Large intestine (tissue), 3 donors: Measurements from ENCODE around the gene AP1B1. TPM values are rescaled to one million over a fixed set of nuclear protein-coding genes. Genes with fewer than 3 reads are reported as not detected.

Experiments used
- DNase-seq, 2 donors: peaks; one replicate each; pipeline versions ENCODE4 v3.0.0 to v3.0.0-alpha.2; 2013
- H3K27ac ChIP-seq: one replicate; pipeline ENCODE4 v1.5.1; 2013; ENCODE audit warnings: low read length
- H3K27me3 ChIP-seq: 2 replicates; pipeline ENCODE4 v1.6.1; 2013; ENCODE audit warnings: low read length; ENCODE audit not compliant: control insufficient read depth, insufficient read depth
- H3K36me3 ChIP-seq: 2 replicates; pipeline ENCODE4 v1.6.1; 2013; ENCODE audit warnings: low read length; ENCODE audit not compliant: control insufficient read depth, insufficient read depth
- H3K4me1 ChIP-seq: one replicate; pipeline ENCODE4 v1.6.1; 2013; ENCODE audit warnings: low read length; ENCODE audit not compliant: control insufficient read depth, insufficient read depth
- H3K4me3 ChIP-seq: one replicate; pipeline ENCODE4 v1.5.1; 2013; ENCODE audit warnings: low read length
- H3K9me3 ChIP-seq: one replicate; pipeline ENCODE4 v1.6.1; 2013; ENCODE audit warnings: mild to moderate bottlenecking, low read depth, low read length, moderate library complexity; ENCODE audit not compliant: control insufficient read depth
- WGBS: methylation state at CpG from one replicate; pipeline ENCODE4 v1.1.5; 2013; ENCODE audit warnings: low lambda C conversion rate; ENCODE audit not compliant: insufficient coverage; 5-methylcytosine and 5-hydroxymethylcytosine counted together
- polyA plus RNA-seq: library from polyadenylated mRNA; unstranded; fragments of 120-200 nt; gene quantifications from one replicate; pipeline ENCODE4 v1.2.1, GENCODE V29; 2013

AP1B1 gene
- polyA plus RNA-seq, 1 donor, result 60.6 TPM

DNA sequence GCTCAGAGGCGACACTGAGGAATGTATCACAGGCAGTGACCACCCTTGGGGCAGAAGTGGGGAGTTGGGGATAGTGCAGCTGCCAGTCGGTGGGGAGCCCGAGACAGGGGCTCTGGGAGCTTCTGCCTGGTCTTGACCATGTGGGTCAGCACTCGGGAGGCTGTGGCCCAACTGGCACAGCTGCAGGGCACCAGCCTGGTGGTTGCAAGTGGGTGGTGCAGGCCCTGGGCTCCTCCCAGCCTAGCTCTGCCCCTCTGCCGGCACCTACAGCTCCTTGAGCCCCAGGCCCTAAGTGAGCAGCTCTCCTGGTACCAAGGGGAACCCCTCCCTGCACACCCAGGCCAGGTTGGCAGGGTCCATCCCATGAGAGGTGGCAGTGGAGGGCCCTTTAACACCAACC is 60.3 kb downstream of the AP1B1 start:
- no peak overlapping the region for H3K27ac ChIP-seq
- H3K36me3 ChIP-seq, result peaks cover 63% of the 10 kb centered on the region
- no peak for DNase-seq
- no peaks in the 10 kb centered on the region for H3K4me1 ChIP-seq
- WGBS, result no CpG with 5 or more reads among the region's 5 CpGs
- no peaks in the 10 kb centered on the region for H3K27me3 ChIP-seq
- H3K9me3 ChIP-seq, result no peaks in the 10 kb centered on the region
- no peak overlapping the region for H3K4me3 ChIP-seq

DNA sequence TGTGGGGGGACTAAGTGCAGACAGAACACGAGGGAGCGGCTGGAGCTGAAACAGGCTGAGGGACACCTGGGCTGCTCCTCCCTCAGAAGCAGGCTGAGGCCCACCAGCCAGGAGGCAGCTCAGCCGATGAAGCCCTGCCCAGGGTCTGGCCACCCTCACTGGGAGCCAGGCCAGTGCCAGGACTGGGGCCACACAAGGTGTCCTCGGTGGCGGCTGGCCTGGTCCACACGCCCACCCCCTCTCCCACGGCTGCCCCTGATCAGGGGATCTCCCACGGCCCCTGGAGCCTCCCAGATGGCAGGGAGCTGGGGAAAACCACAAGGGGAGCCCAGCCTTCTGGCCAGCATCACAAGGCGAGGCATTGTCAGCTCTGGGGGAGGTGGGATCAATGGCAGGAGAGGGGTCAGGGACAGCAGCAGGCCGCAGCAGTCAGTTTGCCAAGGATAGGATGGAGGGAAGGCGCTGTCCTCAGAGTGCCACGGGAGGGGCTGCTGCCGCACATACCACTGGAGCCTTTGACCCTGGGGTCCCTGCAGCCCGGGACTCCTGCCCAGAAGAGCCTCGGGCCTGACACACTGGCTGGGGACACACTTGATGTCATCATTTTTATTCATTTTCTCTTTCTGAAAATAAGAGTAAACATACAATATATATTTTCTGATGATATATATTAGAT is 61.1 kb downstream of the AP1B1 start:
- Histone ChIP-seq H3K36me3 (peaks cover 55% of the 10 kb centered on the region), H3K4me3 (no peak overlapping the region), H3K9me3 (no peaks in the 10 kb centered on the region), H3K27ac (no peak overlapping the region), H3K27me3 (no peaks in the 10 kb centered on the region), H3K4me1 (no peaks in the 10 kb centered on the region)
- WGBS, result no CpG with 5 or more reads among the region's 15 CpGs
- no peak for DNase-seq

DNA sequence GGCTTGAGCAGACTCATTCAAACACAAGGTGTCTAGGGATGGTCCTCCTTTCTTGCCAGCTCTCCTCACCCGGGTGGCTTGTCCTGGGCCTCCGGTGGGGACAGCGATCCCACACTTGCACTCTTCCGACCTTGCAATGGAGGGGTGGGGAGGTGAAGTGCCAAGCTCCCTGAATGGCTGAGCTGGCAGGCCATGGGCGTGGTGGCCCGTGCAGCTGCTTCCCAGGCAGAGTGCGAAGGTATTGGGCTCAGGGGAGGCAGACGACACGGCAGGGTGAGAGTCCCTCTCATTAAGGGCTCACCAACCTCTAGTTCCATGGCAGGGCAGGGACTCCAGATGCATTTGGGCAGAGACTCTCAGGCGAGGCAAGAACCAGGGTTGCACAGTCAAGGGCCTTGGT is 61.9 kb downstream of the AP1B1 start:
- no peak for DNase-seq
- H3K27me3 ChIP-seq, result no peaks in the 10 kb centered on the region
- no peak overlapping the region for H3K4me3 ChIP-seq
- WGBS, result no CpG with 5 or more reads among the region's 10 CpGs
- no peaks in the 10 kb centered on the region for H3K4me1 ChIP-seq
- no peak overlapping the region for H3K27ac ChIP-seq
- peaks cover 49% of the 10 kb centered on the region for H3K36me3 ChIP-seq
- H3K9me3 ChIP-seq, result no peaks in the 10 kb centered on the region

DNA sequence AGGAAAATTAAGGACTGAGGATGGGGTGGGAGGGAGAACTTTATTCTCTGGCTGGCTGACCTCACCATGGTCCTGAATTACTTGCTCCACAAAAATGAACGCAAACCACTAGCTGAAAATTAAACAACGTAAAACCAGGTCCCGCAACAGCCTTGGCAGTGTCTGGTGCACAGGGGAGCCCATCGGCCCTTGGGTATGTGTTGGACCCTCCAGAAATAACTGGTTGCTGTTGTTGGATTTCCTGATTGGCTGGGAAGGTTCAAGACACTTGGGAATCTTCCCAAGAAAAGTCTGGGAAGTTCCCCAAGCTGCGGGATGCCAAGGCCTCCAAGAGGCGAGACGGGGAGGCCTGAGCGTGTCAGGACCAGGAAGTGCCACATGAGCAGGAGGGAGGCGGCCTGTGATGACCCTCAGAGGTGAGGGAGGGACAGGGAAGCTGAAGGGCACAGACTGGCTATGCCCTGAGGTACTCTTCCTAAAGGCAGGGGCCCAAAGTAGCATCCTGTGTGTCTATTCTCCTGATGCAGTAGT is 62.5 kb downstream of the AP1B1 start:
- Histone ChIP-seq H3K36me3 (peaks cover 43% of the 10 kb centered on the region), H3K4me3 (no peak overlapping the region), H3K9me3 (no peaks in the 10 kb centered on the region), H3K27me3 (no peaks in the 10 kb centered on the region), H3K4me1 (no peaks in the 10 kb centered on the region), H3K27ac (no peak overlapping the region)
- no peak for DNase-seq
- no CpG with 5 or more reads among the region's 9 CpGs for WGBS

DNA sequence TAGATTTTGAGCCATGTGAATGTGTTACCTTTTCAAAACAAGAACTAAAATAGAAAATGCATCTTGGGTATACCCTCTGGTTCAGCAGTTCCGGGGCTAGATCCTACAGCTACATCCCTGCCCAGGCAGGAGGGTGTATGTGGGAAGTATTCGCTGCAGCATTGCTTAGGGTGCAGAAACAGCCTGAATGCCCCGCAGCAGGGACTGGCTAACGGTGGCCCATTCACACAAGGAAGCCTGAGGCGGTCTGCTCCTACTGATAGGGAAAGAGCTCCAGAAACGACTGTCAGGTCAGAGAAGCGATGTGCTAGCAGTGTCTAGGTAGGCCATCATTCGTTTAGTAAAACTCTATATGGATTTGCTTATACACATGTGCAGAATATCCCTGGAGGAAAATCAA is 63.0 kb downstream of the AP1B1 start:
- H3K36me3 ChIP-seq, result peaks cover 38% of the 10 kb centered on the region
- H3K27me3 ChIP-seq, result no peaks in the 10 kb centered on the region
- no peak overlapping the region for H3K27ac ChIP-seq
- no CpG with 5 or more reads among the region's 8 CpGs for WGBS
- no peak for DNase-seq
- no peak overlapping the region for H3K4me3 ChIP-seq
- H3K9me3 ChIP-seq, result no peaks in the 10 kb centered on the region
- no peaks in the 10 kb centered on the region for H3K4me1 ChIP-seq

DNA sequence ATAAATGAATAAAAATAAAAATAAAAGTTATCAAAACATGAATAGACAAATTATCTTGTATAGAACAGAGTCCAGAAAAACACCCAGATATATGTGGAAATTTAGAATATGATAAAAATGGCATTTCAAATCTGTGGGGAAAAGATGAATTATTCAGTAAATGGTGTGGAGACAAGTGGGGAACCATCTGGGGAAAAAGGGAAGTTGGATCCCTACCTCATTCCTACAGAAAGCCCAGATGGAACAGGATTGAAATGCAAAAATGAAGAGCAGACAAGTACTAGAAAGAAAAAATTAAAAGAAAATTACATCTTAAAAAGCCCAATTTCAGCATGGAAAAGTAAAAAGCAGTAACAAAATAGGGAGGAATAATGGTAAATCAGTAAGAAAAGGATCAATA is 64.7 kb downstream of the AP1B1 start:
- DNase-seq, result no peak
- peaks cover 23% of the 10 kb centered on the region for H3K36me3 ChIP-seq
- no peak overlapping the region for H3K4me3 ChIP-seq
- no peaks in the 10 kb centered on the region for H3K9me3 ChIP-seq
- H3K27ac ChIP-seq, result no peak overlapping the region
- no peaks in the 10 kb centered on the region for H3K4me1 ChIP-seq
- no peaks in the 10 kb centered on the region for H3K27me3 ChIP-seq

DNA sequence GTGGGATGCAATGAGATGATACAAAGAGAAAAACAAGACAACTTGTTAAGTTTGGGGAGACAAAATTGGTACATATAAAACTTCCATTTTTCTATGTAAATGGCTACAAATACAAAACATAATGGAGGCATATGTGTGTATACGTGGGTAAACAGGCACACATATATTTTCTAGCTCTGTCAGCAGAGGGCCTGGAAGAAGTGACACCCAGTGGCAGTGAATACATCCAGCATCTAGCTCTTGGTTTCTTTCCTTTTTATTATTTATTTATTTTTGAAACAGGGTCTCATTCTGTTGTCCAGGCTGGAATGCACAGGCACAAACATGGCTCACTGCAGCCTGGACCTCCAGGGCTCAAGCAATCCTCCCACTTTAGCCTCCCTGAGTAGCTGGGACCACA is 67.8 kb downstream of the AP1B1 start:
- Histone ChIP-seq H3K4me1 (no peaks in the 10 kb centered on the region), H3K36me3 (no peaks in the 10 kb centered on the region), H3K4me3 (no peak overlapping the region), H3K27me3 (peaks cover 19% of the 10 kb centered on the region), H3K27ac (no peak overlapping the region), H3K9me3 (peaks cover 4% of the 10 kb centered on the region)
- DNase-seq, result no peak
- 57% methylated on average over 1 of the region's 1 CpG for WGBS

DNA sequence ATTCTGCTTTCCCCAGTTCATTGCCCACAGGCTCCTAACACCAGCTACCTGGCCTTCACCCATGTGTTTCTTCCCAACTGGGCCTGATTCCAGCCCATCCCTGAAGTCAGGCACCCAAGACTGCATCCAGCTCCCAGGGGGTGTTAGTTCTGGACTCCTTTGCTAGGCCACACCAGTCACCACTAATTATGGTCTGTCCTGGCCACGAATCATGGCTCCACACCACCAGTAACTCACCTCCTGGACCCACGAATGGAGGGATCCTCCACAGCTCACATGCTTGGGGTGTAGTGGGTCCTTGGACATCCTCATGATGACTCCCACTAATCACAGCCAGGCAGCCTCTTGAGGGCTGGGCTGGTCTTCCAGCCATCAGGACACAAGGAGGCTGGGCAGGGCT is 69.3 kb downstream of the AP1B1 start:
- H3K9me3 ChIP-seq, result peaks cover 4% of the 10 kb centered on the region
- no CpG with 5 or more reads among the region's 2 CpGs for WGBS
- H3K36me3 ChIP-seq, result no peaks in the 10 kb centered on the region
- no peak for DNase-seq
- H3K27me3 ChIP-seq, result peaks cover 29% of the 10 kb centered on the region
- H3K4me3 ChIP-seq, result no peak overlapping the region
- peaks cover 7% of the 10 kb centered on the region for H3K4me1 ChIP-seq
- H3K27ac ChIP-seq, result no peak overlapping the region

DNA sequence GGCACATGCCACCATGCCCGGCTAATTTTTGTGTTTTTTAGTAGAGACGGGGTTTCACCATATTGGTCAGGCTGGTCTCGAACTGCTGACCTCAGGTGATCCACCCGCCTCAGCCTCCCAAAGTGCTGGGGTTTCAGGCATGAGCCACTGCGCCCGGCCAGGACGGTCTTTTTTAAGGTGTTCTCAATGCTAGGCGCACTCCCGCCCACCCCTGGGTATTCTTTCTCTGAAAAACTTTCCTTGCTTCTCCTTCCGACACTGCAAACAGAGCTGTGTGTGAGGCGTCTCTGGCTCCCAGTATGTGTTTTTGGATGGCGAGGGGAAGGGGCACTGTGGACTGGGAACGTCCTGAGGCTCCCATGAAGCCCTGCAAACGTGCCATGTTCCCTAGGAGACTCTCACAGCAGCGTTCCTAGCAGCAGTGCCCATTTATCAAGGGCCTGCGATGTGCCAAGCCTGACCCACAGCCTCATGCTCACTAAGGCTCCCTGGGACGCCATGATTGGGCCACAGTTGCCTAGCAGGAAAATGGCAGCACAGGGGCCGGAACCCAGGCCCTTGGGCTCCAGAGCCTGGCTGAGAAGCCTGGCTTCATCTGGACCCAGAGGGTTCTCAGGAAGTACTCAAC is 70.4 kb downstream of the AP1B1 start:
- Histone ChIP-seq H3K4me1 (peaks cover 15% of the 10 kb centered on the region), H3K4me3 (no peak overlapping the region), H3K27ac (no peak overlapping the region), H3K27me3 (peaks cover 40% of the 10 kb centered on the region), H3K9me3 (peaks cover 7% of the 10 kb centered on the region), H3K36me3 (no peaks in the 10 kb centered on the region)
- no peak for DNase-seq
- no CpG with 5 or more reads among the region's 18 CpGs for WGBS

DNA sequence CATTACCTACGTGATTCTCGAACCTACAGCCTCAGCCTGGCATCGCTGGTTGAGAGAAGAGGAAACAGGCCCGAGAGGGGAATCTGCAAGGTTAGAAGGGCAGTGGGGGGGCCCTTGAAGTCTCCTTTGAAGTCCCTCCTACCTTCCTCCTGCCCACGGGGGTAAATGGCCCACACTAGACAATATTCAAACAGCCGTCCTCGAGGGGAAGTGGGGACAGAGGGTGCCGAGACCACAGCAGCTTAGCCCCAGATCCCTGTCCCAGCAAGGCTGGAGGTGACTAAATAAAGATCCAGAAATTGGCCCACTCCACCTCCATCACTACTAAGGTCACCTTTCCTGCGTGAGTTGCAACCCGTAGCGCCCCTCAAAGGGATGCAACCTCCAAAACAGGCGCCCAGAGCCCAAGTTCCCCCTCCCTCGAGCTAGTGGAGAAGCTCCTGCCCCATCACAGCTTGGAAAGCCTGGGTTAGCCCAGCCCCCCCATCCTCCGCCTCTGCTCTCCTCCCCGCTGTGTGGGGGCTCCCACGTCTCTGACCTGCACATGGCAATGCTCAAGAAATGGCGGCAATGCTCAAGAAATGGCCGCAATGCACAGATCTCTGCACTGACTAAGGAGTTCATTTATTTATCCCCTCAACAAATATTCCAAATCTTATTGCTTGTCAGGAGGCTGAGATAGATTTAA is 72.1 kb downstream of the AP1B1 start:
- H3K27me3 ChIP-seq, result peaks cover 41% of the 10 kb centered on the region
- H3K36me3 ChIP-seq, result no peaks in the 10 kb centered on the region
- peaks cover 18% of the 10 kb centered on the region for H3K4me1 ChIP-seq
- DNase-seq, result no peak
- peaks cover 13% of the 10 kb centered on the region for H3K9me3 ChIP-seq
- WGBS, result no CpG with 5 or more reads among the region's 18 CpGs
- no peak overlapping the region for H3K4me3 ChIP-seq
- H3K27ac ChIP-seq, result no peak overlapping the region
